HG03064 (cell line): ENCODE results near the gene SPRY1.

Experiments used
- ATAC-seq: cut with Tn5 transposase; IDR thresholded peaks from one replicate; pipeline ENCODE4 v1.9.1; 2021; ENCODE audit warnings: low read depth; ENCODE audit not compliant: unreplicated experiment

The SPRY1 gene, protein sequence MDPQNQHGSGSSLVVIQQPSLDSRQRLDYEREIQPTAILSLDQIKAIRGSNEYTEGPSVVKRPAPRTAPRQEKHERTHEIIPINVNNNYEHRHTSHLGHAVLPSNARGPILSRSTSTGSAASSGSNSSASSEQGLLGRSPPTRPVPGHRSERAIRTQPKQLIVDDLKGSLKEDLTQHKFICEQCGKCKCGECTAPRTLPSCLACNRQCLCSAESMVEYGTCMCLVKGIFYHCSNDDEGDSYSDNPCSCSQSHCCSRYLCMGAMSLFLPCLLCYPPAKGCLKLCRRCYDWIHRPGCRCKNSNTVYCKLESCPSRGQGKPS

DNA sequence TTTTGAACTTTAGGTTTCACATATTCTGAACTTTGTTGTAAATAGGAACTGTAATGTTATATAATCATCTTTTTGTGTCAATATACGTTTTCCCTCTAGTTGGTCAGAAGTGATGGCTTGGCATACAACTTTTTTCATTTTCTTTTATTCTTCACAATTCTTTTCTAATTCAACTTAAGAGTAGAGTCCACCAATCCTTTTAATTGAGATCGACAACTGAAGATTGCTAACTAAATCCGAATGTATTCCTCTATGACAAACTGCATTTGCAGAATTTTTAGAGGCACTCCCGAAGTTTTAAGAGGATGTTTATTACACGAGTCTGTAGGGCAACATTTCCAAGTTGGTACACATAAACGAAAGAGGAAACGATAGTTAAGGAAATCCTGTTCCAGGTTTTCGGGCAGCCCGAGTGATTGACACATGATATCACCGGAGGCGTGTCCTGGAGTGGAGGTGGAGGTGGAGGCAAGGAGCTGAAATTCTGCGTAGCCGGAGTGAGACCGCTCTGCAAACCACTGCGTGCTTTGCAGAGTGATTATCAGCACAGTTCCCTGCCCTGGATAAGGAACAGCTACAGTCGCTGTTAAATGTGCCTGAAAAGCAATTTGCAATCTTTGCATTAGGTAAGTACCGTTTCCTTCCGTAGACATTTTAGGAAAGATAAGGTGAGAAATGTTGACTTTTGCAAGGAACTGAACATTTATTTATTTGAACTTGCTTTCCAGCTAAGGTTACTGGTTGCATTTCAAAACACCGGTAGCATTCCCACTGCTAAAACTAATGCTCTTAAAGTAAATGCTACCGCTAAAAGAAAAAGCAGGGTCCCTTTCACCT, at the start of gene SPRY1:
Gene SPRY1, plus strand, starts transcription at position 489 of the 837 bp plus-strand sequence. CDS start 4,797 bp downstream, outside the sequence.
- ATAC-seq: peak; percentile 30

DNA sequence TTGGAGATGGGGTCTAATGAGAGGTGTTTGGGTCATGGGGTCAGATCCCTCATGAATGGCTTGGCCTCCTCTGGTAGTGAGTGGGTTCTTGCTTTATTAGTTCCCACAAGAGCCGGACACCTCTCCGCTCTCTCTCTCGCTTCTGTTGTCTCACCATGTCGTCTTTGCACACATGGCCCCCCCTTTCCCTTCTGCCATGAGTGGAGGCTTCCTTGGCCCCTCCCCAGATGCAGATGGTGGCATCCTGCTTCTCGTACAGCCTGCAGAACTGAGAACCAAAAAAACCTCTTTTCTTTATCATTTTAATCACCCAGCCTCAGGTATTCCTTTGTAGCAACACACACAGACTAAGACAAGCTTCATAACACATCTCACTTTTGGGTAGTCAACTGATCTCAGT, 49.6 kb upstream of the SPRY1 start:
- peak; percentile 48 for ATAC-seq

DNA sequence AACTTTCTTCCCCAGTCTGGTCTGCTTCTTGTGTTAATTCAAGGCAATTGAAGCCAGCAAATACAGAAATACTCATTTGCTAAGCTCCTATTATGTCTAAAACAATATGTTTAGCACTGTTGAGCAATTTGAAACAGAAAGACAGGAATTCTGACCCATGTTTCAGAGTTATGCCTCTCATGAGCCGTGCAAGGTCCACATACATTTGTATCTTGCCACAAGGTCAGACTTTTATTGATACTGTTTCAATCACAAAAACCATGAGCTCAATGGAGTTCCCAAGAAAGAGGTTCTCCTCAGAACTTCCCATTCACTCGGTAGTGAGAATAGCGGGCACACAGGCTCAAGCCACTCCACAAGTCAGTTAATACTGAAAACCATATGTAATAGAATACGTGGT, 47.6 kb upstream of the SPRY1 start:
- ATAC-seq: no peak

DNA sequence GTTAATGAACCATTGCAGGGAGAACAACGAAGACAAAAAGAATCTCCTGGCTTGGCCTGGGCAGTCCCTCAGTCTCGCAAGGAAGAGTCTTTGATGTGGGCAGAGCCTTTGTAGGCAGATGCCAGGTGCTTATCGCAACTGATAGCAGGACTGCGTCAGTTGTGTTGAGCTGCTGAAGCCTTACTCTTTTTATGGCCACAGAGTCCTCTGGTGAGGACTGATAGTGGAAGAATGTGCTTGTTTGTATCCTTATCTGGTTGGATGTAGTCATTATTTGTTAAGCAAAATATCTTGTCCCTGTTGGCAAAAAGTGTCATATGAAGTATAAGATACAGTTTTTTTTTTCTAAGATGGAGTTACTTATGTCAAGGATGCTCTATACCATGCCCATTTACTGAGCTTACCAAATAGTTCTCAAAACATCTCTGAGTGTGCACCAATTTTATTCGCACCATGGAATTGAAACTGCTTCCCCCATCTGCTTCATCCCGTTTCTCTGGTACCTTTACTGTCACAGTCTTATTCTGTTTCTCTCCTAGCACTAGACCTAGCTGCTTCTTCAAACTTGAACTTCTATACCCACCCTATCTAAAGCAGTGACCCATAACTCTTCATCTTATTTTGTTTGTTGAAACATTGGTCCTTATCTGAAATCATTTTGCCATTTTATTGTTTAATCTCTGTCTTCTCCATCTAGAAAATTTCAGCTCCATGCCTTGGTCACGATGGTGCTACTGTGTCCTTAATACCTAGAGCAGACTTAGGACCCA, 47.0 kb upstream of the SPRY1 start:
- ATAC-seq: no peak

DNA sequence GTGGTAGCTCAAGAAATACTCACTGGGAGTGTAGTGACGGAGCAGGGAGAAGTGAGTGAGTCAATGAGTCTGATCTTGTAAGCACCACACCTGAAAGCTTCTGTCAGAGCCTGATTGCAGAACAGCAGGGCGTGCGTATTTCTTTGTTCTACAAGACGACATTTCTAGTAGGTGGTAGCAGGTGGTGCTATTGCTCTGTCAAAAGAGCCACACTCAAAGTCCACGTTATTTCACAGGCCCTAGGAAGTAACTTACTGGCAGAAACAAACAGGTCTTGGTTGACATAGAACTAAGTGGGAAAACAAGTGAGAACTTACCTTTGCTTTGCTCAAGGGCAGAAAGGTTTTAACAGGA, 46.4 kb upstream of the SPRY1 start:
- ATAC-seq: no peak

DNA sequence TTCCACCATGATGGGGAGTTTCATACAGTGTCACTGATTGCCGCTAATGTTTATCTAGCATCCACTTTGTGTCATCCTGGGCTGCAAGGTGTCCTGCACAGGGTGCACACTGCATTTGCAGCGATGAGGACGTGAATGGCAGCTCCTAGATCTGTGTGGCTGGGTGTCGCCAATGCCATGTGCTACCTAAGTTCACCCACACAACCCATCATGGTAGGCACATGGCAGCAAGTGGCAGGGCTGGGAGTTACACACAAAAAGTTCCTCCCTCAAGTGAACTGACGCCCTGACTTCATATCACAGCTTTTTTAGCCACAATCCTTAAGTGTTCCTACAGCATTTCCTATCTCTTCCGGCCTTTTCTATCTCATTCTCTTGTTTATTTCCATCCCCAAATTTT, 45.9 kb upstream of the SPRY1 start:
- ATAC-seq: no peak

DNA sequence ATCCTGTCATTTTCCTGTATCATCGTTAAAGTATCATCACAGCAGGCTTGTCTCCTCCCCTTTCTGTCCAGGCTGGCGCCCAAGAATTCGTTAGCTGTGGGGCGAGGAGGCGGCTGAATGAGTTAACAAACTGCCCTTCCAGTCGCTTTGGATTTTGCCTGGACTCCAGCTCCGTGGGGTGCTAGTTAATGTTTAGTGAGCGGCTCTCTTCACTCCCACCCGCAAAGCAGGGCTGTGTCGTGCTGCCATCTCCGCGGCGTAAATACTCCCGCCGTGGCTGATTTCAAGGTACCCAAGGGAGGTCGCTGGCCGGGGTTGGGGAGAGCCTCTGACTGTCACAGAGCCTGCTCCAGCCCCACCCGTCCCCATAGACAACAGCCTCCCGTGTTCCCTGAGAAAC, 44.9 kb upstream of the SPRY1 start:
- ATAC-seq: no peak

DNA sequence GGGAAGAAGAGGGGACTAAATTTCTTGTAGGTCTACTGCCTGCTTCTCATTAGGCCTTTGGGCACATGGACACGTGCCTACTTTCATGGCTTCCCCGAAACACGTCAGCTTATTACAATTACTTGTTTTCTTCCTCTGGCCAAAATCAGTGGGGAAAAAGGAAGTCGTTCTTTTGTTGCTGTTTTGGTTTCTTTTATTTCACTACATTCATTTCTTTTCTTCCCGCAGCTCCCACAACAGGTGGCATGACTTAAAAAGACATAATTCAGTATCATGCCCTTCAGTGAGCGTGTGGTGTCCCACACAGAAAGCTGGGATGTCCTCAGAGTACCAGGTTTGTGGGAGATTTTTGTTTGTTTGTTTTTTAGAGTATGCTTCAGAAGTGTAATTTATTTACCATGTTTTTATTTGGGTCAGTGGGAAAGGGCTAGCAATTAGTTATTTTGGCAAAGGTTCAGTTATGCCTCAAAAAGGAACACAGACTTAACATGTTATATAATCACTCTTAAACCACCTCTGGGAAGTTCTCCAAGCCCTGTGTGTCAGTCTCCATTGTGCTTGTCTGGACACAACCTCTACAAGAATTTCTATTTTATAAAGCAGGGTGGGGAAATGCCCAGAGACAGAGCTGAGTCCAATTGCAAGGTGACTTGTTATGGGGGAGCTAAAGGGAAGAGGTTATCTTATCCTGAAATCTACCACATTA, 44.2 kb upstream of the SPRY1 start:
- no peak for ATAC-seq

DNA sequence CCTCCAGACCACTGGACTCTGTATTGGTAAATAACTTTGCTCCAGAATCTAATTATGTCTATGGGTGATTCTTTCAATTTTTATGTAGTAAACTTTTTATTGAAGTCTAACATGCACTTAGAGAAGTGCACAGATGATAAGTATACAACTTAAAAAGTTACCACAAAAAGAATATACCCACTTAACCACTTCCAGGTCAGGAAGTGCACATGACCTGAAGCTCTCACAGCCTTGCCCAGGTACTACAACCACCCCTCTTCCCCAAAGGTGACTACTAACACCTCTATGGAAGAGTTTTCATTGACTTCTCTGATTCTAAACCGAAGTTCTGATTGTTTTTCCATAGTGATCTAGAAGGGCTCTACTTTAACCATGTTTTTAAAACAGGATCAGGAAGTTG, 43.6 kb upstream of the SPRY1 start:
- ATAC-seq: no peak

DNA sequence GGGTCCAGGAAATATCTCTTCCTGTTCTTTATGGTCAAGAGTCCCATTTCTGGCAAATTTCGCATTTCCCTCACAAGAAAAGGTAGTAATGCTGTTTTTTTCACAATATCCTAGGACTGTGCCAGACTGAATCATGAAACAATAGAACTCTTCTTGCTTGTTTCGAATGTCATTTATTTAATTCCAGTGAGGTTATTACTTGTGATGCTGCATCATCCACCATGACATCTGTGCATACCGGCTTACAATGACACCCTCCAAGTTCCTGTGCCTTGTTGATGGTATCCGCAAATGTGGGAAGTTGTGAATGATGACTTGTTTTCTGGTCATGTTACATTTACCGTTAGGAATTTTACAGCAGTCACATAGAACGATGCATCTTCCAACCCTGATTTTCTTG, 42.9 kb upstream of the SPRY1 start:
- no peak for ATAC-seq

DNA sequence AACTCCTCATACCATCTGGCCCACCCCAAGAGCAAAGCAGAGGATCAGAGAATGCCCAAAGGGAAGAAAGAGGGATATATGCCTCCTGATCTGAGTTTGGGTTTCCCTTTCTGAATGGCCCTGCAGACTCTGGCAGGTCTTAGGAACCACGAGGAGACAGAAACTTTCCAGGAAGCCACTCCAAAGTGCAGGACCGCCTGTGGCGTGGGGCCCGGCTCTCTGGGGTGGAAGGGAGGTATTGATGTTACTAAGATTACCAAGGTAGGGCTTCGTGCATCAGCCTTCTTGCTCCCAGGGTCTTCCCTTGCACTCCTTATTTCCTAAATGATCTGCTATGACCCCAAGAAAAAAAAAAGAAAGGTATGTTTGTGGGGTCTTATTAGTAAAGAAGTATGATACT, 41.9 kb upstream of the SPRY1 start:
- ATAC-seq: no peak

DNA sequence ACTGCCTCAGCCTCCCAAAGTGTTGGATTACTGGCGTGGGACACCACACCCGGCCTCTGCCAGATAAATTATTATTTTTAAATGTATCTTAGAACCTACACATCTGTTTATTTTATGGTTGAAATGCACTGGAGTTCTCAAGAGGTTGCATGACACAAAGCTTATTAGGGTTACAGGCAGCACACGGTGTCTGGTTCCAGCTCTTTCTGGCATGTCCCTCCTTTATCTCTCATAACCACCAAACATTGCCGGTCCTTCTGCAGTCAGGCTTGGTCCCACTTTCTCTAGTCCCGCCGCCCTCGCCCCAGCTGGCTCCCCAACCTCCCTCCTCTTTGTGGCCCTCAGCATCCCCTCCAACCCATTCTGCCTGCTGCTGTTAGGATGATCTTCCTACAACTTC, 39.7 kb upstream of the SPRY1 start:
- no peak for ATAC-seq

DNA sequence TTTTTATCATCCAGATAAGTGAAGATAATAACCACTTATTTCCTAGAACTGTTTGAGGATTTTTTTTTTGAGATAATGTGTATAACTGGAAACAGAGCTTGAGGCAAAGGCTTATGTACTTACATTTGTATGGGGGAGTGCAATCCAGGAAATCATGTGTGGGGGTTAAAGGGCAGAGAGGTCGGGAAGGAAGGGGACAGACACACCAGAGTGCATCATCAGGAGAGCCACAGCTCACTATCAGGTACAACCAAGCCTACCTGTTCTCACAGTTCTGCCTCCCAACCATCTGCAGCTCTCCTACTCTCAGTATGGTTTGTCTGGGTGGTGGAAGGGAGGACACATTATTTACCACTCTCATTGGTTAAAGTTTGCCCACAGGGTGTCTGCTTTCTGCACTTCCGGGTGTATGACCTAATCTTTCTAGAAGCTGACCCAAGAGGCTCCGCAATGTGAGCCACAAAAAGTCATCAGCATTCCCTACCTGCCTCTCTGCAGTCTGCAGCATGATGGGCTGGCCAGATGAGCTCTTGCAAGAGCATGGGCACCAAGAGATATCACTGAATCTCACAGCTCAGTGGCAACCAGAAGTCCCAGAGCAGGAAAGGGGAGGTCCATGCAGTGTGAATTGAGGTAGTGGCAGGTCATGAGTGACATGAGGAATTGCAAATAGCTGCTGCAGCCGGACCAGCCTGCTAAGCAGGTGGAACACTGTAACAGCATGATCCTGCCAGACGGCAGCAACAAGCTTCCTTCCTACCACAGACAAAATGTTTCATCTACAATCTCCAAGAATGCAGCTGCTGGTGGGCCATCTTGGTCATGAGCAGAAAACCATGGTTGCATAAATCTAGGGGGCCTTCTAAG, 36.9 kb upstream of the SPRY1 start:
- ATAC-seq: no peak

DNA sequence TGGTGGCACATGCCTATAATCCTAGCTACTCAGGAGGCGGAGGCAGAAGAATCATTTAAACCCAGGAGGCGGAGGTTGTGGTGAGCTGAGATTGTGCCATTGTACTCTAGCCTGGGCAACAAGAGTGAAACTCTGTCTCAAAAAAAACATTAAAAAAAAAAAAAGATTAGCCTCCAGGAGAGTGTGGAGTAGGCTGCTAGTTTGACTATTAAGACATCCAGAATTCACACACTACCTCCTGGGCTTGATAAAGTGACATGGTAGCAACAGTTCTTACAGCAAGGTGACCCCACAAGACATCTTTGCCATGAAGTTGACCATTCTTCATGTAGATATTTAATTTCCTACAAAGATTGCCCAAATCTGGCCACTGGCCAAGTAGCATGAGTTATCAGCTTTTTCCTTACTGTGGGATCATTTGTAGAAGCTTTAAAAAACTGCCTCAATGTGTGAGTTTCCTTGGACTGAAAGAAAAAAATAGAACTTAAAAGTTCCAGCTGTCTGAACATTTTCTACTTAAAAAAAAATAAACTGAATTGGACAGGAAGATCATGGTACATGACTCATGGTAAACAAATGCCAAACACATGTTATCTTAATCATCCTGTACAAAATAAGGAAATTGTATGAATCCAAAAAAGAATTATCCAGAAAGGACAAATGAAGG, 35.3 kb upstream of the SPRY1 start:
- no peak for ATAC-seq

DNA sequence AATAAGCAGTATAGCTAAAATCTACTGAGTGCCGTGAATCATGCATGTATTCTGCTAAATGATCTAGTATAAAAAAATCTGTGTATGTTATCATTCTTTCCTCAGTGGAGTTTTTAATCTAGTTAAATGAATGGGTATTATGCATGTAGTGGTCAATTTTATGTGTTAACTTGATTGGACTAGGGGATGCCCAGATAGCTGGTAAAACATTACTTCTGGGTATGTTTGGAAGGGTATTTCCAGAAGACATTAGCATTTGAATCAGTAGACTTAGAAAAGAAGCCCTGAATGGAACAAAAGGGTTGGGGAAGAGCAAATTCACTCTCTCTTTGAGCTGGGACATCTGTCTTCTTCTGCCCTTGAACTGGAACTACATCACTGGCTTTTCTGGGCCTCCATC, 34.5 kb upstream of the SPRY1 start:
- no peak for ATAC-seq

DNA sequence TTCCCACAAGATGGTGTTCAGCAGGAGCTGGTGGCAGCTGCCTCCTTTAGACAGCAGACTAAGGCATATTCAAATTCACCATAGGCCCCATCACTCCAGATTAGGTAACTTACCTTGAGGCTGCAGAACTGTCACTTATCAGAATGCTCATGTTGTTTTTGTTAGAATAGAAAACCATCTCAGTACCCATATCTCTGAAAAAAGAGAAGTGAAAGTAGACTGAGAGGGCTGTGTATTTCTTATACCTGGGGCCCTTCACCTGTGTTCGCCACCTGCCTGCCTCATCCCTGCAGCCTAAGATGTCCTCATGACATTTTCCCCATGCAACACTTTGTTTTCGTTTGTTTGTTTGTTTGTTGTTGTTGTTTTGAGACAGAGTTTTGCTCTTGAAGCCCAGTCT, 32.9 kb upstream of the SPRY1 start:
- peak; percentile 91 for ATAC-seq

DNA sequence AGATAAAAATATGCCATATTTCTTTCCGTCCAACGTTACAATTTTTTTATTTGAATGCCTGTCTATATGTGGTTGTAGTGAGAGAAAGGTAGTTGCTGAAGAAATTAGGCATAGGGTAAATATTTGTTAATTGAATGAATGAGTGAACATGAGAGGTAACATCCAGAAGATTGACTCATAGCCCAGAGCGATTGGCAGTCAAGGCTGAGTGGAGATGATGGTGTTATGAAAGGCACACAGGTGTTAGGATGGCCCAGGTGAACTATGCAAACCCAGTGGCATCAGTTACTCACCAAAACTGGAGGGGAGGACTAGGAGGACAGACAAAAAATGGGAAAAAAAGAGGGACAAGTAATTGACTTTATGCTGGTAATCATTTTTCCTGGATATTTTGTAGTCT, 31.7 kb upstream of the SPRY1 start:
- no peak for ATAC-seq

DNA sequence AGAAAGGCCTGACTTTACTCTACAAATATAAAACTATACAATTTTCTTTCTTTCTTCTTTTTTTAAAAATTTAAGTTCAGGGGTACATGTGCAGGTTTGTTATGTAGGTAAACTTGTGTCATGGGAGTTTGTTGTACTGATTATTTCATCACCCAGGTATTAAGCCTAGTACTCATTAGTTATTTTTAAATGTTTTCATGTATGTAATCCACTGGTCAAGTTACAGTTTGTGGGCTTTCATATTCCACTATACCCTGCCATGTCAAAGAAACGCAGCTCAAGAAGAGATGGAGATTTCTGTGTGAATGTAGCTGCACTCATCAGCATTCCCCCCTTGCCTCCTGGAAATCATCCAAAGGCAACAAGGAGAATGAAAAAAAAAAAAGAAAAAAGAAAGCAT, 31.2 kb upstream of the SPRY1 start:
- no peak for ATAC-seq

DNA sequence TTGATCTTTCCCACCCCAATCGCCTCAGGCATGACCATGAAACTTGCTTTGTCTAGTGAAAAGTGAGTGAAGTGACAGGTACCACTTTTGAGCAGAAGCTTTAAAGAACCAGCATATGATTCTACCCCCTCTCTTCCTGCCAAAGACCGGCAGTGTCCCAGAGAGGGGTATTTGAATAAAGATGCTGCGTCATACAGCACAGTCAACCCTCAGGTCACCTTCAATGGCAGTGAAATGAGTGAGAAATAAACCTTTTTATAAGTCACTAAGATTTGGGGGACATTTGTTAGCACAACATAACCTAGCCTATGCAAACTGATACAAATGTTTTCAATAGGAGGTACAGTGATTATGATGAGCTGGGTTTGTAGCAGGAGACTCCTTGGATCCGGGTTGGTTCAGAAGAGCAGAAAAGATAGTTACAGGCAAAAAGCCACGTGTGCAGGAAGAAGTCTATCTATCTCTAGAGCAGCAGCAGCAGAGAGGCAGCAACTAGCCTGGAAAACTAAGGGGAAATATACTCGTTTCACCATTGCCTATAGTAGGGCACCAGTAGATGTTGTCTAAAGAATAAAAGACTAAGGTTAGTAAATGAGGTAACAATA, 30.3 kb upstream of the SPRY1 start:
- ATAC-seq: no peak
